Measurements from ENCODE around the gene CNNM3.
"Not testable (repeated sequence)": the region's sequence is repeated elsewhere in the genome, so short reads cannot be mapped to it uniquely, and the experiment has no call there.

The CNNM3 gene

GRCh38 chr2:96788442-96789244, 27.4 kb upstream of the CNNM3 start:
- Histone ChIP-seq H3K4me3 (ENCODE audit: low read depth, low read length) (no peak overlapping the region), H3K4me1 (no peaks in the 10 kb centered on the region), H3K27me3 (no peaks in the 10 kb centered on the region), H3K9me3 (no peaks in the 10 kb centered on the region), H3K36me3 (no peaks in the 10 kb centered on the region)
- TF ChIP-seq, protein P1, sequence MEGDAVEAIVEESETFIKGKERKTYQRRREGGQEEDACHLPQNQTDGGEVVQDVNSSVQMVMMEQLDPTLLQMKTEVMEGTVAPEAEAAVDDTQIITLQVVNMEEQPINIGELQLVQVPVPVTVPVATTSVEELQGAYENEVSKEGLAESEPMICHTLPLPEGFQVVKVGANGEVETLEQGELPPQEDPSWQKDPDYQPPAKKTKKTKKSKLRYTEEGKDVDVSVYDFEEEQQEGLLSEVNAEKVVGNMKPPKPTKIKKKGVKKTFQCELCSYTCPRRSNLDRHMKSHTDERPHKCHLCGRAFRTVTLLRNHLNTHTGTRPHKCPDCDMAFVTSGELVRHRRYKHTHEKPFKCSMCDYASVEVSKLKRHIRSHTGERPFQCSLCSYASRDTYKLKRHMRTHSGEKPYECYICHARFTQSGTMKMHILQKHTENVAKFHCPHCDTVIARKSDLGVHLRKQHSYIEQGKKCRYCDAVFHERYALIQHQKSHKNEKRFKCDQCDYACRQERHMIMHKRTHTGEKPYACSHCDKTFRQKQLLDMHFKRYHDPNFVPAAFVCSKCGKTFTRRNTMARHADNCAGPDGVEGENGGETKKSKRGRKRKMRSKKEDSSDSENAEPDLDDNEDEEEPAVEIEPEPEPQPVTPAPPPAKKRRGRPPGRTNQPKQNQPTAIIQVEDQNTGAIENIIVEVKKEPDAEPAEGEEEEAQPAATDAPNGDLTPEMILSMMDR (IDR thresholded peaks at IDR 0.05; ENCODE audit: low read depth, low read length): no peak
- no peak for DNase-seq

DNA sequence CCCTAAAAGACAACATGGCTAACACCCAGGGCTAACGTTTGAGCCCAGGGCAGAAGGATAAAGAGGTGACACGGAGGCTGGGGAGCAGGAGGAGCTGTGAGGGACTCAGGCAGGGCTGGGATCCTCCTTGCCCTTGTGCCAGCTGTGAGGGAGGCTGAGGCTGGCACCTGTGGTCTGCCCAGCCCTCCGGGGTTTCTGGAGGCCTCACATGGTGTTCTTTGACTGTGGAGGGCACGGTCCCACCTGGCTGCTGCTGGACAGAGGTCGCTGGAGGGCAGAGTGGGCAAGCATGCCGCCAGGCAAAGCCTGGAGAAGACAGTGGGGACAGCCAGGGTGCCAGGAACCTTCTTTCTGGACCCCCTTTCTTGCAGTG, 26.8 kb upstream of the CNNM3 start:
- Histone ChIP-seq H3K9me3 (no peaks in the 10 kb centered on the region), H3K36me3 (no peaks in the 10 kb centered on the region), H3K4me3 (ENCODE audit: low read depth, low read length) (no peak overlapping the region), H3K4me1 (no peaks in the 10 kb centered on the region), H3K27me3 (no peaks in the 10 kb centered on the region)
- TF ChIP-seq, protein P1 (IDR thresholded peaks at IDR 0.05; ENCODE audit: low read depth, low read length): no peak
- DNase-seq: no peak

DNA sequence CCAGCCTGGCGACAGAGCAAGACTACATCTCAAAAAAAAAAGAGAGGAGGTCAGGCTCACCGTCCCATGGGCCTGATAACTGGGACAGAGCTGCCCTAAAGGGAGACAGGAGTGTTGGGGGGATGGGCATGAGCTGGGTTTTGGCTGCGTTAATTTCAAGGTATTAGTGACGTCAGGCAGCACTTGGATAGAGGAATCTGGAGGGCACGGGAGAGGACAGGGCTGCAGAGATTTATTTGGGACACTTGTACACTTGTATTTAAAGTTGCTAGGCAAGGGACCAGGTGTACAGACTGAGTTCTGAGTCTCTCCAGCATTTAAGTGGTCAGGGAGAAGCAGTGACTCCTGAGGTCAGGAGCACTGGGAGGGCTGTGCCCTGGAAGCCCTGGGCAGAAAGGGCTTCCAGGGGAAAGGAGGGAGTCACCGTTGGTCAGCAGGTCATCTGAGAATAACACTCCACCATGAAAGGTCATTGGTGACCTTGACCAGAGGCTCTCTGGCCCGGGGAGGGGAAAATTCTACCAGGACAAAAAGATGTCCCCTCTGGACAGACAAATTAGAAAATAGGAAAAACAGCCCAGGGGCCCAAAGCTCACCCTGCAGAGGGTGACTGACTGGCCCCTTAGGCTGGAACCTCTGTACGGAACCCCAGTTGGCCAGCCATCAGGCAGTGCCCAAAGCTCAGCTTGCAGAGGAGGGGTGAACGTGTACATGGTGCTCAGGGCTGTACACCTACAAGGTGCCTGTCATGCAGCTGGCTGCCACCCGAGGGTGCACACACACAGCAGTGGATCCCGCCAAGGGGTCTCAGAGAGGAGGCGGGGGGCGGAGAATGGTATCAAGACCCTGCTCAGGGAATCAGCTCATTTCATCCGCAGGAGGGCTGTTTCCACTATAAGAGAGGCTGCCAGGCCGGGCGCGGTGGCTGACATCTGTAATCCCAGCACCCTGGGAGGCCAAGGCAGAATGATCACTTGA, 23.0 kb upstream of the CNNM3 start:
- TF ChIP-seq, protein P1 (IDR thresholded peaks at IDR 0.05; ENCODE audit: low read depth, low read length): no peak
- Histone ChIP-seq H3K27me3 (no peaks in the 10 kb centered on the region), H3K36me3 (no peaks in the 10 kb centered on the region), H3K4me3 (ENCODE audit: low read depth, low read length) (no peak overlapping the region), H3K9me3 (no peaks in the 10 kb centered on the region), H3K4me1 (no peaks in the 10 kb centered on the region)
- no peak for DNase-seq

- H3K27me3 ChIP-seq: no peaks in the 10 kb centered on the region
- TF ChIP-seq, protein P1 (IDR thresholded peaks at IDR 0.05; ENCODE audit: low read depth, low read length): no peak
- H3K4me1 ChIP-seq: no peaks in the 10 kb centered on the region
- no peaks in the 10 kb centered on the region for H3K9me3 ChIP-seq
- H3K4me3 ChIP-seq (ENCODE audit: low read depth, low read length): no peak overlapping the region
- no peaks in the 10 kb centered on the region for H3K36me3 ChIP-seq
- no peak for DNase-seq
Measured at GRCh38 chr2:96795076-96795475, 21.0 kb upstream of the CNNM3 start.

GRCh38 chr2:96796497-96796896, 19.6 kb upstream of the CNNM3 start:
- not testable (repeated sequence) for H3K27me3 ChIP-seq; H3K9me3 ChIP-seq; H3K4me3 ChIP-seq (ENCODE audit: low read depth, low read length); DNase-seq; H3K36me3 ChIP-seq; H3K4me1 ChIP-seq

GRCh38 chr2:96797066-96797625, 18.9 kb upstream of the CNNM3 start:
- DNase-seq: no peak
- TF ChIP-seq, protein P1 (IDR thresholded peaks at IDR 0.05; ENCODE audit: low read depth, low read length): no peak
- H3K9me3 ChIP-seq: no peaks in the 10 kb centered on the region

More at GRCh38 chr2:96797066-96797625, 18.9 kb upstream of the CNNM3 start:
- no peaks in the 10 kb centered on the region for H3K36me3 ChIP-seq
- H3K4me1 ChIP-seq: no peaks in the 10 kb centered on the region
- H3K27me3 ChIP-seq: no peaks in the 10 kb centered on the region
- no peak overlapping the region for H3K4me3 ChIP-seq (ENCODE audit: low read depth, low read length)
